ENCODE results near the gene DDX49. TPM values are rescaled to one million over a fixed set of nuclear protein-coding genes. Genes with fewer than 3 reads are reported as not detected.
A peak's percentile ranks its signal among the peaks of the same experiment; 100 is the strongest.
"Not testable (repeated sequence)": the region's sequence is repeated elsewhere in the genome, so short reads cannot be mapped to it uniquely, and the experiment has no call there.

DDX49 gene
- polyA plus RNA-seq, 3 donors = 24.0 to 40.3 (median 27.5) TPM

DNA sequence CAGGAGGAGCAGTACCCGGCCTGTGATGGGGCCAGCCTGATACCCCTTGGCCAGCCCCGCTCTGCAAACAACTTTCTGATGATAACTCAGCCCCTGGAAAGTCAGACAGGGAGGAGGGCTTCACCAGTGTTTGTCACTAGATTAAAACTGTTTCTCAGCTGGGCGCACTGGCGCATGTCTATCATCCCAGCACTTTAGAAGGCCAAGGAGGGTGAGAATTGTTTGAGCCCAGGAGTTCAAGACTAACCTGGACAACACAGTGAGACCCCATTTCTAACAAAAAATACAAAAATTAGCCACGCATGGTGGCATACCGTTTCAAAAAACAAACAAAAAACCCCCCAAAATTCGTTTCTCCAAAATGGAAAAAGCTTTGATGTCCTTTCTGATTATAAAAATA lies 18.0 kb upstream of the DDX49 start:
- Mint-ChIP-seq H3K4me3 (no peak overlapping the region), H3K4me1 (peaks cover 4% of the 10 kb centered on the region), H3K9me3 (peaks cover 0 to 5% (median 2%) of the 10 kb centered on the region in 7 donors), H3K27ac (no peak overlapping the region), H3K36me3 (peaks cover 57 to 77% of the 10 kb centered on the region in 2 donors), H3K27me3 (ENCODE audit: low read depth in 3 of 3) (peaks cover 8 to 15% (median 11%) of the 10 kb centered on the region in 3 donors)
- Histone ChIP-seq H3K4me1 (ENCODE audit: control insufficient read depth in 1 of 2, insufficient read depth in 2 of 2, low read length in 2 of 2) (no peaks in the 10 kb centered on the region), H3K27ac (ENCODE audit: low read depth in 1 of 2, low read length in 2 of 2) (no peak overlapping the region), H3K27me3 (ENCODE audit: control insufficient read depth in 2 of 2, insufficient read depth in 2 of 2, low read length in 2 of 2) (peaks cover 0 to 10% of the 10 kb centered on the region in 2 donors), H4K20me1 (ENCODE audit: insufficient read depth, low read length) (peaks cover 56% of the 10 kb centered on the region), H3K79me2 (ENCODE audit: insufficient read depth, low read length) (no peaks in the 10 kb centered on the region), H3K9ac (ENCODE audit: insufficient read depth, low read length, poor library complexity, severe bottlenecking) (no peak overlapping the region), H3K4me2 (replicated peaks; ENCODE audit: extremely low read depth, low read length, poor library complexity, severe bottlenecking) (no peak overlapping the region), H2AFZ (ENCODE audit: insufficient read depth, low read depth, low read length, poor library complexity, severe bottlenecking) (no peak overlapping the region), H3K4me3 (replicated peaks in 1 of 3; ENCODE audit: low read depth in 2 of 3, low read length in 3 of 3) (no peak overlapping the region), H3K36me3 (replicated peaks in 1 of 2; ENCODE audit: control insufficient read depth in 1 of 2, insufficient read depth in 2 of 2, low read length in 2 of 2) (peaks cover 66 to 71% of the 10 kb centered on the region in 2 donors), H3K9me3 (replicated peaks in 1 of 2; ENCODE audit: control insufficient read depth in 1 of 2, insufficient read depth in 1 of 2, low read length in 2 of 2) (no peaks in the 10 kb centered on the region)
- no peak for TF ChIP-seq CTCF (IDR thresholded peaks at IDR 0.05)
- intact Hi-C loops (cut with micrococcal nuclease) = no loop called here
- no peak for DNase-seq
- WGBS (ENCODE audit: insufficient coverage) = 100% methylated on average over 2 of the region's 7 CpGs

DNA sequence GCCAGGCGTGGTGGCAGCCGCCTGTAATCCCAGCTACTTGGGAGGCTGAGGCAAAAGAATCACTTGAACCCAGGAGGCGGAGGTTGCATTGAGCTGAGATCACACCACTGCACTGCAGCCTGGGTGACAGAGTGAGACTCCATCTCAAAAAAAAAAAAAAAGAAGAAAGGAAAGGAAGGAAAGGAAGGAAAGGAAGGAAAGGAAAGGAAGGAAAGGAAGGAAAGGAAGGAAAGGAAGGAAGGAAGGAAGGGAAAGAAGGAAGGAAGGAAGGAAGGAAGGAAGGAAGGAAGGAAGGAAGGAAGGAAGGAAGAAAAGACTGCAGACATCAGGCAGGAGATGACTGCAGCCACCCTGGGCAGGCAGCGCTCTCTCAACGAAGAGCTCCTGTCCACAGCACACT lies 17.0 kb upstream of the DDX49 start:
- H3K27ac ChIP-seq (ENCODE audit: low read depth in 1 of 2, low read length in 2 of 2); H3K4me3 ChIP-seq (replicated peaks in 1 of 3; ENCODE audit: low read depth in 2 of 3, low read length in 3 of 3); H3K4me1 Mint-ChIP-seq; intact Hi-C loops (cut with micrococcal nuclease); DNase-seq; H3K27me3 Mint-ChIP-seq (ENCODE audit: low read depth in 3 of 3); H3K4me1 ChIP-seq (ENCODE audit: control insufficient read depth in 1 of 2, insufficient read depth in 2 of 2, low read length in 2 of 2); H3K9ac ChIP-seq (ENCODE audit: insufficient read depth, low read length, poor library complexity, severe bottlenecking); H3K79me2 ChIP-seq (ENCODE audit: insufficient read depth, low read length); H3K4me2 ChIP-seq (replicated peaks; ENCODE audit: extremely low read depth, low read length, poor library complexity, severe bottlenecking); H2AFZ ChIP-seq (ENCODE audit: insufficient read depth, low read depth, low read length, poor library complexity, severe bottlenecking); H3K9me3 ChIP-seq (replicated peaks in 1 of 2; ENCODE audit: control insufficient read depth in 1 of 2, insufficient read depth in 1 of 2, low read length in 2 of 2); H3K27me3 ChIP-seq (ENCODE audit: control insufficient read depth in 2 of 2, insufficient read depth in 2 of 2, low read length in 2 of 2); H3K9me3 Mint-ChIP-seq; H3K4me3 Mint-ChIP-seq: not testable (repeated sequence)
- H3K27ac Mint-ChIP-seq = peak overlapping the region in 1 of 7 donors; percentile 30
- peaks cover 58 to 84% of the 10 kb centered on the region in 2 donors for H3K36me3 Mint-ChIP-seq
- 100% methylated on average over 1 of the region's 5 CpGs for WGBS (ENCODE audit: insufficient coverage)
- peaks cover 67% of the 10 kb centered on the region for H4K20me1 ChIP-seq (ENCODE audit: insufficient read depth, low read length)
- H3K36me3 ChIP-seq (replicated peaks in 1 of 2; ENCODE audit: control insufficient read depth in 1 of 2, insufficient read depth in 2 of 2, low read length in 2 of 2) = peaks cover 76 to 81% of the 10 kb centered on the region in 2 donors
